ENCODE results near the gene RHBDL1.

RHBDL1 gene

GRCh38 chr16:700684-701584 lies 25.5 kb downstream of the RHBDL1 start:
- DNase-seq (ENCODE audit: low spot score) = no peak
- TF ChIP-seq CTCF (IDR thresholded peaks at IDR 0.05) = no peak
- Histone ChIP-seq H3K4me3 (peak overlapping the region; percentile 36), H3K27ac (no peak overlapping the region)

- H3K4me3 ChIP-seq = no peak overlapping the region
- TF ChIP-seq CTCF (IDR thresholded peaks at IDR 0.05) = no peak
- DNase-seq (ENCODE audit: low spot score) = no peak
- H3K27ac ChIP-seq = no peak overlapping the region
These were observed 26.9 kb downstream of the RHBDL1 start for GRCh38 chr16:702341-702740.

GRCh38 chr16:703406-703805 lies 27.9 kb downstream of the RHBDL1 start:
- Histone ChIP-seq H3K27ac (no peak overlapping the region), H3K4me3 (no peak overlapping the region)
- no peak for TF ChIP-seq CTCF (IDR thresholded peaks at IDR 0.05)
- DNase-seq (ENCODE audit: low spot score) = no peak

GRCh38 chr16:704047-704446 lies 28.6 kb downstream of the RHBDL1 start:
- H3K27ac ChIP-seq = no peak overlapping the region
- no peak overlapping the region for H3K4me3 ChIP-seq
- TF ChIP-seq CTCF (IDR thresholded peaks at IDR 0.05) = no peak
- DNase-seq (ENCODE audit: low spot score) = no peak

GRCh38 chr16:704552-705380 lies 29.3 kb downstream of the RHBDL1 start:
- DNase-seq (ENCODE audit: low spot score) = no peak
- no peak overlapping the region for H3K27ac ChIP-seq
- H3K4me3 ChIP-seq = peak overlapping the region; percentile 57
- TF ChIP-seq CTCF (IDR thresholded peaks at IDR 0.05) = no peak

- H3K27ac ChIP-seq = no peak within 1 kb of the TSS
- TF ChIP-seq CTCF (IDR thresholded peaks at IDR 0.05) = no peak
- H3K4me3 ChIP-seq = peak within 1 kb of the TSS; percentile 57
- no peak for DNase-seq (ENCODE audit: low spot score)
These were observed 30.1 kb downstream of the RHBDL1 start, which contains the start of gene FBXL16 for GRCh38 chr16:705431-706188. FBXL16 (minus strand) TSS chr16:705801; CDS start chr16:697405, 8,396 bp downstream.
